ENCODE results near the gene MATN1. TPM values are rescaled to one million over a fixed set of nuclear protein-coding genes. Genes with fewer than 3 reads are reported as not detected.

Gene MATN1
- total and polyA plus RNA-seq, 2 of the 4 experiments (the other 2 are of a cell fraction): 0.27 TPM; not detected in 1

DNA sequence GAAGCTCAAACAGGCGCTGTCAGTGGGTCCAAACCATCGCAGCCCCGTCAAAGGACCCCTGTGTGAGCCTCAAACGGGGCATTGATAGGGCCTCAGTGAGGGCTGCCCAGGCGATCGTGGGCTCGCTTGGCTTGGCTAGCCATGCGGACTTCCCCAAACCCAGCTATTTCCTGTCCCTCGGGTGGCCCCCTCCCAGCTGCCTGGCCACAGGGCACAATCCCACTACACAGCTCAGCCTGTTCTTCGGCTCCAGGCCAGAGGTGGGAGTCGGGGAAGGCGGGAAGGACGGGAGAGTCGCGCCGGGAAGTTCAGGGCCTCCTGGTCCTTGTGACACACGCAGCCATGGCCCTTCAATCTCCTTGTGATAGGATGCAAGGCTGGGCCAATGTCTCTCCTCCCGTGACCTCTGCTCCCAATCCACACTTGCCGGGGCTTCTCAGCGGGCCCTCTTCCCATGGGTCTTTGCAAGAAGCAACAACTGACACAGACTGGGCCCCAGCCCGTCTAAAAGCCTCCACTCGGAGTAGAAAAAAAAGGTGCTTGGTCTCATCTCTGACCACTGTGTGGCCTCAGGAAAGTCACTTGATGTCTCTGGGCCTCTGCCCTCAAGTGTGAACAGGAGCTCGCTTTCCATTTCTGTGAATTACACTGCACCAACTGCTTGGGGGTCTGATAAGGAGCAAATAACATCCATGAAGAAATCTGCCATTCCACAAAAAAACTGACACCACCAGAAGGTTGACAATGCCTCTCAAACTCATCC lies 7.1 kb upstream of the MATN1 start:
- H4K91ac ChIP-seq (ENCODE audit: insufficient read depth, low read depth, low read length): no peak overlapping the region
- no peak overlapping the region for H3K27ac ChIP-seq (ENCODE audit: insufficient read depth, low read length)
- H2BK15ac ChIP-seq (ENCODE audit: low read depth, low read length): no peak overlapping the region
- H3K4me1 ChIP-seq (ENCODE audit: control insufficient read depth, insufficient read depth, low read length): peaks cover 10% of the 10 kb centered on the region; the same call in 1 of the 2 replicates
- intact Hi-C loops (cut with micrococcal nuclease): no loop called here
- no peak overlapping the region for H3K56ac ChIP-seq (ENCODE audit: extremely low read depth, insufficient read depth, low read length)
- H3K4me2 ChIP-seq (ENCODE audit: low read depth, low read length): no peak overlapping the region
- BruUV-seq (replicated peaks): no TSS peak
- no peak overlapping the region for H4K8ac ChIP-seq (ENCODE audit: low read depth in 2 of 2, low read length in 2 of 2)
- H2BK5ac ChIP-seq (ENCODE audit: low read depth, low read length, poor library complexity, severe bottlenecking): no peak overlapping the region
- H3K4me3 ChIP-seq (ENCODE audit: insufficient read depth, low read depth, low read length): no peak overlapping the region
- in situ Hi-C loops (cut with MboI; ENCODE audit: low sequenced_read_pairs): no loop called here
- H4K20me1 ChIP-seq (ENCODE audit: insufficient read depth, low read length): no peaks in the 10 kb centered on the region
- no peak overlapping the region for H3K18ac ChIP-seq (ENCODE audit: low read depth, low read length)
- no peak overlapping the region for H3K23ac ChIP-seq (ENCODE audit: low read depth, low read length)
- TF ChIP-seq RFX5 (IDR thresholded peaks at IDR 0.05; ENCODE audit: low read depth, low read length): no peak
- no peak for TF ChIP-seq NFE2L2 (IDR thresholded peaks at IDR 0.05; ENCODE audit: low read depth, low read length)
- H2AK9ac ChIP-seq (replicated peaks; ENCODE audit: low read depth, low read length, poor library complexity): no peak overlapping the region
- no peaks in the 10 kb centered on the region for H3K79me1 ChIP-seq (ENCODE audit: low read depth in 1 of 2, low read length in 2 of 2)
- H3K9me3 ChIP-seq (ENCODE audit: control insufficient read depth, insufficient read depth, low read length): no peaks in the 10 kb centered on the region
- no peak overlapping the region for H4K5ac ChIP-seq (ENCODE audit: low read depth, low read length)
- dilution Hi-C loops (cut with HindIII; ENCODE audit: low sequenced_read_pairs, unreplicated experiment): no loop called here
- no peak overlapping the region for H2AFZ ChIP-seq (replicated peaks; ENCODE audit: low read length, poor library complexity)
- no peak overlapping the region for H2BK120ac ChIP-seq (ENCODE audit: low read depth, low read length)
- no peak overlapping the region for H3K14ac ChIP-seq (replicated peaks; ENCODE audit: low read depth, low read length)
- whole genome bisulfite sequencing, 2 experiments (ENCODE audit: extremely low coverage in 2 of 2, insufficient read length in 1 of 2): 67% methylated on average over 14 of the region's 23 CpGs; no CpG with 5 or more reads in 1 of the 2 experiments
- H3K27me3 ChIP-seq (ENCODE audit: control insufficient read depth, insufficient read depth, low read length): peaks cover 11% of the 10 kb centered on the region; the same call in 1 of the 2 replicates
- no peak overlapping the region for H3K9ac ChIP-seq (ENCODE audit: low read depth, low read length)
- POLR2A ChIA-PET (ENCODE audit: unreplicated experiment): interaction anchor here (0.5 kb wide), 1 partner anchor 1554 kb away, joined by 3 read pairs; no protein-coding TSS in a partner anchor
- no peak overlapping the region for H3K4ac ChIP-seq (ENCODE audit: low read depth, low read length)
- no peak overlapping the region for H2AK5ac ChIP-seq (ENCODE audit: low read depth, low read length)
- H3K36me3 ChIP-seq (ENCODE audit: control insufficient read depth, insufficient read depth, low read length): no peaks in the 10 kb centered on the region
- CTCF ChIA-PET: interaction anchor here (0.6 to 1.2 kb wide), 2 partner anchors 71 to 1574 kb away, joined by 4 to 6 read pairs; no protein-coding TSS in a partner anchor
- no peak overlapping the region for H2BK20ac ChIP-seq (ENCODE audit: low read depth, low read length)
- no peaks in the 10 kb centered on the region for H3K9me1 ChIP-seq (ENCODE audit: insufficient read depth, low read length)
- ATAC-seq (ENCODE audit: low read depth) (no peak), DNase-seq (no peak)

All from IMR-90 (cell line).